RWPE1 (cell line): ENCODE measurements around the gene FADS3.

Experiments used
- CTCF ChIA-PET: fragments of 350-600 bp; sonication (Branson Sonifier 250); formaldehyde crosslinking; extraction: SDS; loops from one replicate; lab custom pipeline; 2021; lab: Yijun Ruan, JAX
- POLR2A ChIA-PET: fragments of 400-600 bp; formaldehyde crosslinking; extraction: SDS; loops from one replicate; lab custom pipeline; 2020; ENCODE audit warnings: antibody characterized with exemption; ENCODE audit not compliant: low non-redundant PET; lab: Yijun Ruan, JAX
- DNase-seq: peaks from one replicate; pipeline ENCODE4 v3.0.0; 2012; ENCODE audit warnings: low spot score
- H3K27ac ChIP-seq: fragments of 450-650 bp; 2 replicates; pipeline ENCODE4 v1.5.1; 2017
- CTCF ChIP-seq: fragments of 450-650 bp; conservative IDR thresholded peaks from 2 replicates; pipeline ENCODE4 v1.5.1; 2017; ENCODE audit warnings: low read depth, mild to moderate bottlenecking

Gene FADS3

GRCh38 chr11:61919705-61920631, 28.6 kb upstream of the FADS3 start:
- ChIA-PET CTCF (interaction anchor here (0.6 kb wide), 2 partner anchors 21 to 99 kb away, joined by 3 read pairs; no protein-coding TSS in a partner anchor), POLR2A (no interaction called here)
- H3K27ac ChIP-seq: no peak overlapping the region
- no peak for TF ChIP-seq CTCF
- no peak for DNase-seq

- TF ChIP-seq CTCF: no peak
- ChIA-PET POLR2A (no interaction called here), CTCF (interaction anchor here (0.6 kb wide), 3 partner anchors 20 to 117 kb away, joined by 3 read pairs; no protein-coding TSS in a partner anchor)
Measured at GRCh38 chr11:61918938-61919704, 27.8 kb upstream of the FADS3 start.

GRCh38 chr11:61918251-61918937, 27.0 kb upstream of the FADS3 start:
- TF ChIP-seq CTCF: no peak
- no peak for DNase-seq
- CTCF ChIA-PET: interaction anchor here (0.6 to 2.0 kb wide), 3 partner anchors 20 to 118 kb away, joined by 3 to 8 read pairs (median 3); no protein-coding TSS in a partner anchor
- POLR2A ChIA-PET: no interaction called here
- no peak overlapping the region for H3K27ac ChIP-seq

More at GRCh38 chr11:61918938-61919704, 27.8 kb upstream of the FADS3 start:
- H3K27ac ChIP-seq: no peak overlapping the region
- DNase-seq: no peak

GRCh38 chr11:61917334-61918109, 26.2 kb upstream of the FADS3 start, which contains the start of gene RAB3IL1:
RAB3IL1 (minus strand) TSS chr11:61917566; CDS start chr11:61917367, 199 bp downstream.
- POLR2A ChIA-PET: no interaction called here
- no peak within 1 kb of the TSS for H3K27ac ChIP-seq
- no peak for TF ChIP-seq CTCF
- peak; percentile 41 for DNase-seq
- CTCF ChIA-PET: interaction anchor here (0.6 to 2.0 kb wide), 5 partner anchors 18 to 54 kb away, joined by 3 to 8 read pairs (median 3); no protein-coding TSS in a partner anchor

- no peak for DNase-seq
- no peak overlapping the region for H3K27ac ChIP-seq
- ChIA-PET CTCF (interaction anchor here (0.6 to 2.0 kb wide), 4 partner anchors 17 to 38 kb away, joined by 3 to 8 read pairs (median 4); no protein-coding TSS in a partner anchor), POLR2A (no interaction called here)
- TF ChIP-seq CTCF: no peak
Measured at GRCh38 chr11:61916737-61917333, 25.5 kb upstream of the FADS3 start.
